Right forelimb (tissue), 1 donor: ENCODE measurements around the gene SNX20.

ENCODE experiments used
- DNase-seq: peaks from one replicate; pipeline ENCODE4 v3.0.0-alpha.2; 2018

Gene SNX20

DNA sequence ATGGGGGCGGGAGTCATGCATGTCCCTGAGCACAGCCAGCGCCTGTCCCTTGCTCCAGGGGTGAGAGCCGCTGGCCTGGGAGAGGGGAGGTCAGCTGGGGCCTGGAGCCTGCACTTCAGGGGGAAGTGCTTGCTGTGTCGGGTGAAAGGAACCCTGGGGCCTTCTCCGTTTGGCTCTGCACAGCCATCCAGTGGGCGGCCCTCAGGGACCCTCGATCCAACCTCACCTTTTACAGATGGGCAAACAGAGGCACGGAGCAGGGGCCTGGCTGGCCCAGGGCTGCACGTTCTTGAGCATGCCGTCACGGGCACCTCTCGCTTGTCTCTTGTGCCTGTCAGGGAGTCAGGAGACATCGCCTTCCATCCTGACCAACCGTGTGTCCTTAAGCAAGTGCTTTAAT is 1.8 kb downstream of the SNX20 start:
- DNase-seq = no peak

DNA sequence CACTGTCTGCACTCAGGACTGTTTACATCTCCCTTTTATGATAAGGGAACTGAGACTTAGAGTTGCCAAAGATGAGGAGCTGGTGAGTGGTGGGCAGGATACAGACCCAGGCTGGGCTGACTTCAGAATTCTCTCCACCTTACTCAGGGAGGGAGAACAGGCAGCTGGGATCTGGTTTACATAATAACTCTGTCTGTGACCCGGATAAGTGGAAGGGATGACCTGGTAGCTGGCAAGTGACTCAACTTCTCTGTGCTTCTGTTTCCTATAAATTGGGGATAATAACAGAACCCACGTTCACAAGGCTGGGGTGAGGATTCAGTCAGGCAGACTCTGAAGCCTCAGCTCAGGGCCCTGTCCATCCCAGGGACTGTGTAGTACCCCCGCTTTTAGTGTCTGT is 2.6 kb downstream of the SNX20 start:
- no peak for DNase-seq

DNA sequence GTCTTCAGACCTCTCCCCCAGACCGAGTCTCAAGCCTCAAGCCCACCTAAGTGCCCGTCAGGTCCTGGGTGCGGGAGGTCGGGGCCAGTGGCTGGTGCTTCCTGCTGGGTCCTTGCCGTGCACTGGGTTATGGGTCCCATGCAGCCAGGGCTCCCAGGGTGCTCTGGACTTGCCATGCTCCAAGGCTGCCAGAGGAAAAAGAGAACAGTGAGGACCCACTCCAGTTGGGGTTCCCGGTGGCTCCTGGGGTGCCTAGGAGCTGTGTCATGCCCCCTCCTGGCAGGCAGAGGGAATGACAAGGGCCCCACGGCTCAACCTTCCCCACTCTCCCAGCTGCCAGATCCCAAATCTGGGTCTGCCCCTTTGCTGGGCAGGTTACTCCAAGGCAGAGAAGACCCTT is 3.8 kb downstream of the SNX20 start:
- DNase-seq = no peak

DNA sequence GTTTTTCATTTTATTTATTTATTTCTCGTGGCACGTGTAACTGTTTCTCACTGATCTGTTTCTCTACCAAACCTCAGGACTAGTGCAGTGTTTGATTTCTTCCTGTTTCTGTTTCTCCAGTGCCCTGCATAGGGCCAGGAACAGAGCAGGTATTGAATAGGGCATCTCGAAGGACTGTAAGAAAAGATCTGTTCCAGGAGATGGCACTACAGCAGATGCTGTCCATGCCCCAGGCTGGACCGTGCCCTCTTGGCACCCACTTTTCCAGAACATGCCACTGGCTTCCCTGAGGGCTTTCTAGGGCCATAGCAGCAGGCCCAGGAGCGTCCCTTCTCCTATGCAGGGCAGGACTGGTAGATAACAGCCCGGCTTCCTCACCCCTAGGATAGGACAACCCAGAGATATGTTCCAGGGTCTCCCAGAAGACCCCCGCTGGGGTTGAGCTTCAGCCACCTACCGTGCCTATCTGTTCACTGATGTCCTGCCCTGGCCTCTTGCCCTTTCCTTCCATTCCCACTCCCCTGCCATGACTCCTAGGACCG is 4.4 kb downstream of the SNX20 start:
- no peak for DNase-seq

DNA sequence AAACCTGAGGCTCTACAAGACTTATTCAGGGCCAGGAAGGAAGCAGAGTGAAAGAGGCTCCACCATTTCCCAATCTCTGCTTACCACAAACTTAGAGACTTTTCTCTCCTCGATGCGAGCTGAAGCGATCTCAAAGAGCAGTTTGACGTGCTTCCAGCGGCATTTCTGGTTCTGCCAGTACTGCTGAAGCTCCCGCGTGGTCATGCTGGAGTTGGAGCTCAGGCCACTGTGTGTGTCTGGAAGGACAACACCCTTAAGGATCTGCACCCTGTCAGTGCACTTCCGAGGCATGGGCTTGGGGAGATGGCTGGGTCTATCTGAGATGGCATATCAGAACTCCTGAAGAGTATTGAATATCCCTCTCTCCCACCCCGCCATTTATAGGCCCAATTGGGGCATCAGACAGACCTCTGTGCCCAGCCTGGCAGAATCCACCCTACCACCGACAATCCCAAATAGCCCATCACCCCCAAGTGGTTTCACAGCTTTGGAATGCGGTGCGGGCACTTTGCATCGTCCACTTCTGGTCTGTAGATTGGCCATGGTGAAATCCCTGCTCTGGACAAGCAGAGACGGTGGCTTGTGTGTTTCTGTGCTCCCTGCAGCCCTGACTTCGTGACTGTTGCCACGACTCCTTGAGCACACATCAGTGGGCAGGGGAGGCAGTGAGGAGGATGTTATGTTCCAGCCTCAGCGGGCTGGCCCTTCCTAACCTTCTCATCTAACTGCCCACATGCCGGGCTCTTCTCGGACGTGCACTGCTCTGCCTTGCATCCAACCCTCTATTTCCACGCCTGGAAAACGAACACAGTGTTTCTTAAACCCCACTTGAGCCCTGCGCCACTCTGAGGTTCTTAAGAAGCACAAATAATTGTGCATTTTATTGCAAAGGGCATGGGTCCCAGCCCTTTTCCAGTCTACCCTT is 5.2 kb downstream of the SNX20 start:
- DNase-seq = no peak

DNA sequence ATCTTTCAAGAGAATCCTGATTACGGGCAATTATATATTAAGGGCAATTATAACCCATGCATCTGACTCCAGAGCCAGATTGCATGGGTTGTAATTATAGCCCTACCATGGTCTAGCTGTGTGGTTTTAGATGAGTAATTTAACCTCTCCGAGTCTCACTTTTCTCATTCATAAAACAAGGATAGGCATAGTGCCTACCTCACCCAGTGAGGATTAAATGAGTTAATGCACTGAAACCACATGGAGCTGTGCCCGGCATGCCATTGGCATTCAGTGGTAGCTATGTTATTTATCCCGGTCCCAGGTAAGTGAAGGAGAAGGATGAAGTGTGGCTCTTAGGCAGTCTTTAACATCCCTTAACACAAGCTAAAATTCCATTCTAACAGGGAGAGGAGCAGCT is 6.3 kb downstream of the SNX20 start:
- DNase-seq = no peak

DNA sequence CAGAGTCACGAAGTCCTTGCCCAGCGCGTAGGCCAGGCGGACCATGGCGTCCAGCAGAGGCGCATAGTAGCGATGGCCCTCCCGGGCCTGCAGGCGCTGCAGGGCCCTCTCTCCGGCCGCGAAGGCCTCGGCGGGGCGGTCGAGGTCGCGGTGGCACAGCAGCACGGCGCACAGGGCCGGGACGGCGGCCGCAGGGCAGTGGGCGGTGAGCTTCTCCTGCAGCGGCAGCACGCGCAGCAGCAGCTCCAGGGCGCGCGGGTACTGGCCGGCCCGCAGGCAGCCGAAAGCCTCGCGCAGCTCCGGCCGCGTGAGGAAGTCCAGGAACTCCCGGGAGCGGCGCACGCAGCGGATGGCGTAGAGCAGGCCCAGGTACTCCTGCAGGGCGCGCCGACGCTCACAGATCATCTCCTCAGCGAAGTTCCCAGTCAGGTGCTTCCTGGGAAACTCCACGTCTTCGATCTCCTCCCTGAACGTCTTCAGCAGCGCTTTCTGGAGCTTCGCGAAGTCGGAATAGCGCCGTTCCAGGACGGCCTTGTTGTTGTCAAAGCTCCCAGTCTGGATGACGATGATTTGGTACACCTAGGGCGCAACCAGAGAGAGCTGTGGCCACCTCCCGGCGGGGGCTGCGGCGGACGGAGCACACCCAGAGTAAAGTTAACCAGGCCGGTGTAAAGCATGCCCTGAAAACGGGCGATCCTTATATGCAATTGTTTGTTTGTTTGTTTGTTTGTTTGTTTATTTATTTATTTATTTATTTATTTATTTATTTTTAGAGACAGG is 7.4 kb downstream of the SNX20 start:
- DNase-seq = no peak

DNA sequence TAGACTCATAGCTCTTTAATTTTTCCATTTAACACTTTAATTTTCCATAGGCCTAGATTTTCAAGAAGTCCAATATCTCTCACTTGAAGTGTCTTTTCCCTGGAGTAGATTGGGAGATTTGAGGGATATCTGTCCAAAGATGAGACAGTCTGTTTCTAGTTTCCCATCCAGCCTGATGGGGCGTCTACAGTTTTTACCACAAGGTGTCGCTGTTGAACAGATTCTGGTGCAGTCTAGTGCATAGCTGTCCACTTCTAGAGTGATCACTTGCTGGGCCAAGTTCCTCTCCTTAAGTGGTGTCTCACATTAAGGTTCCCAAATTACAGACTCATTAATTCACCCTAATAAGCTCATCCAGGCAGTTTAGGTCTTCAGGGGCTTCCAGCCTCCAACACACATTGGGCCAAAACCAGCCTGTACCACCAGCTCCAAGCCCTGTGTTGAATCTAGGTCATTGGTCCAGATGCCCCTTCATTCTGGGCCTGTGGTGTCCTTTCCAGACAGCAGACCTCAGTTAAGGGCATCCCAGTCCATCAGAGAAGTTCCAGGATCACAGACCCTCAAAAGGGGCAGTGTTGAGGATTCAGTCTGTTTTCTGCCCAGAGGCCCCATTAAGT is 9.4 kb downstream of the SNX20 start:
- no peak for DNase-seq

DNA sequence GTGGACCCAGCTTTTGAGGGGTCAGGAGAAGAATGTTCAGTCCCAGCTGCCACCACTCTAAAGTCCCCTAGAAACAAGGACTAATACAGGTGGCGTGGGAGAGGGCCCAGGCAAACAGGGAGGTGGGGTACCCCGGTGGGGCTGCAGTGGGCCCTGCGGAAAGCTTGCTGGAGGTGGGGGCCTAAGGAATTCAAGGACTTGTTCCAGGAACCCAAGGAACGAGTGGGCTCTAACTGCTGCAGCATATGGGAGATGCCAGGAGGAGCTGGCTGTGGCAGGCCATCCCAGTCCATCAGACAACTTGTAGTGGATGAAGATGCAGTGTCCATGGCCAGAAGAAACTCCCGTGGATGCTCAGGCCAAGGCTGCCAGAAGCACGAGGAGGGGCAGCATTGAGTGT is 10.6 kb downstream of the SNX20 start:
- DNase-seq = no peak

DNA sequence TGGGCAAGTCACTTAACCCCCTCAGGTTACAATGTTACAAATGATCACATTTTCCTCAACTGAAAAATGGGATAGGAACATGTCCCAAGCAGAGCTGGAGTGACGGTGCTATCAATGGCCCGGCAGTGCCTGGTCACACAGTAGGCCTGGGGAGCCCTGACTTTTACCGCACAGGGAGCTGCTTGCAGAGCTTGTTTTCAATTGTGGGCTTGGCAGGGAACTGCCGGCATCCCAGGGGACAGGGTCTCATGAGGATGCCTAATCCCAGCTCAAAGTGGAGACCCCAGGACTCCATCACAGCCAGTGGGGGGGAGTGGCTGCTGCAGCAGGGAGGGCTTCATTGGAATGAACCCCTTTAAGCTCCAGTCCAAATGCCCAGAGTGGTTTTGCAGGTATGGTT is 11.4 kb downstream of the SNX20 start:
- no peak for DNase-seq

DNA sequence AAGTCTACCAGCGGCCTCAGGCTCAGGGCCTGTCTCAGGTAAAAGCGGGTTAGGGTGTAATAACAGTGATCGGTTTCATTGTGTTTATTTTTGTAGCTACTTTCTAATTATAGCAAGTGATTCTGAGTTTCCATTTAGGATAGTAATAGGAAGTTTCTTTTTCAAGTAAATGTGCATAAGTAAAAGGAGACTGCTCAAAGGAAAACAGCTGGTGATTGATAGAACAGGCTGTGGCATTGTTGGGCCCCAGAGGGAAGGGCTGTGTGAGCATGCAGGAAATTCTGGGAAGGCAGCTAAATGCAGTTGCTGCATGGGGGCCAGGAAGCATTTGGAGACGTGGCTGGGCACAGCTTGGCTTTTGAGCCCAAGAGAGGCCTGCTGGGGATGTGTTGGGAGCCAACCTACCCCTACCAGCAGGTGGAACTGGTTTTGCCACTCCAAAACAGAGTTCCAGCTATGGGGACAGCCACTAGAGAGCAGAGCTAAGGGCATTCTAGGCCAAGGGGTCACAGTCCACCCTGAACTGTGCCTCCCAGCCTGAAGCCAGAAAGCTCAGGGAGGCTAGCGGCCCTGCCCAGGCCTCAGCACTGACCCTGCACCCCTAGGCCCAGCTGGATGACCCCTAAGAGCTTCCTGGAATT is 12.6 kb downstream of the SNX20 start:
- DNase-seq = peak; percentile 54

DNA sequence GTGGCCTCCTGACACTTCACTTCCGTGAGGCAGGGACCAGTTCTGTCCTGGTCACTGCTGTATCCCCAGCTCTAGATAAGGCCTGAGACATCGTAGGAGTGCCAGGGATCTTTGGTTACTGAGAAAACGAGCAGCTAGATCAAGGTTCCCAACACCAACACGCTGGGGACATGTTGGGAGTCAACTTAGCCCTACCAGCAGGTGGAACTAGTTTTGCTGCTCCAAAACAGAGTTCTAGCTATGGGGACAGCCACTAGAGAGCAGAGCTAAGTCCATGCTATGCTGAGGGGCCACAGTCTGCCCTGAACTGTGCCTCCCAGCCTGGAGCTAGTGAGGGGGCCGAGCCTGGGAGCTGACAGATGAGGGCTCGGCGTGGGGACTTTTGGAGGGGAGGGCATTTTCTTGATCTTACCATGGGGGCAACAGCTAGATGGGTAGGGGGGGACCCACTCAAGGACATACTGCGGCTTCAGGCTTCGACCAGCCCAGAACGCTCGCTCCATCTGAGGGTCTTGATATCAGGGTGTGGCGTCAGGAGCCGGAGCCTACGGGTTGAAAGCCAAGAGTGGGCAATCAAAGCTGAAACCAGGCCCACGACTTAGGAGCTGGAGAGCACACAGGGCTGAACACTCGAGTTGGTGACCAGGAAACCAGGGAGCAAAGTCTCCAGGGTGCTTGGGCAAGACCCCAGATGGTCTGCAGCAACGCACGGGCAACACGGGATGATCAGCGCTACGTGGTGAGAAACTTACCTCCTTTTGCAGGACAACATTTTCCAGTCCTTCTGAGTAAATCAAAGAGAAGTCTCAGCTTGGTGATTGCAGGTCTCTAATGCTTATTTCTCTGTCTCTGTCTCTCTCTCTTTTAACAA is 13.4 kb downstream of the SNX20 start:
- no peak for DNase-seq

DNA sequence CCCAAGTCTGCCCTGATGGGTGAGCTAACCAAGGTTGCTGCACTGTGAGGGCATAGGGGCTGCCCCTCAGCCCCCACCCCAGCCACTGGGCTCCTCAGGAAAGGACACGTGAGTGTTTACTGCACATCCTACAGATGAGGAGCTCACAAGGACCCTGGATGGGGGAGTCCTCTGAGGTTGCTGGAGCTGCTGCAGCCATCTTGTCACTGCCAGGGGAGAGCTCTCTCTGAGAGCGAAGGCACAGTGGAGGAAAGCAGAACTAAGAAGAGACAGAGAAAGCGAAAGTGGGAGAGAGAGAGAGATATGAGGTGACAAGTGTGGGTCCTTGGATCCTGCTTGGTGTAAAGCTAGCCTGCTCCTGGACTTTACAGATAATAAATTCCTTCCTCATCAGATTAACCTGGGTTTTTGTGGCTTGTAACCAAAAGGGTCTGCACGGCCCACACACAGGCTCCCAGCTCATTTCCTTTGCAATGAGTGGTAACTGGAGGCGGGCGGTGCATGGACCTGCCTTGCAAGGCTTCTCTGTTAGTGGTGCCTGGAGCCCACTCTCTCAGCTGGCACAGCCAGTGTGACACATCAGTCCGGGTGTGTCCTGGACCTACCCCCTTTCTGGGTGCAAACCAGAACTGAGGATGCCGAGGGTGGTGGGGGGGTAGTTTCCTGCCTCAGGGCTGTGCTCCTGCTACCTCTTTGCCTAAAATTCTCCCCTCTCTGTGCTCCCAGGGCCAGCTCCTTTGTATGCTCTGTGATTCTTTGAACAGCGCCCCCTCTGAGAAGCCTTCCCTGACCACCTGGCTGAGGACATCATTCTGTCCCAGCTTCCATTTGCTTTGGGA is 14.2 kb downstream of the SNX20 start:
- no peak for DNase-seq

DNA sequence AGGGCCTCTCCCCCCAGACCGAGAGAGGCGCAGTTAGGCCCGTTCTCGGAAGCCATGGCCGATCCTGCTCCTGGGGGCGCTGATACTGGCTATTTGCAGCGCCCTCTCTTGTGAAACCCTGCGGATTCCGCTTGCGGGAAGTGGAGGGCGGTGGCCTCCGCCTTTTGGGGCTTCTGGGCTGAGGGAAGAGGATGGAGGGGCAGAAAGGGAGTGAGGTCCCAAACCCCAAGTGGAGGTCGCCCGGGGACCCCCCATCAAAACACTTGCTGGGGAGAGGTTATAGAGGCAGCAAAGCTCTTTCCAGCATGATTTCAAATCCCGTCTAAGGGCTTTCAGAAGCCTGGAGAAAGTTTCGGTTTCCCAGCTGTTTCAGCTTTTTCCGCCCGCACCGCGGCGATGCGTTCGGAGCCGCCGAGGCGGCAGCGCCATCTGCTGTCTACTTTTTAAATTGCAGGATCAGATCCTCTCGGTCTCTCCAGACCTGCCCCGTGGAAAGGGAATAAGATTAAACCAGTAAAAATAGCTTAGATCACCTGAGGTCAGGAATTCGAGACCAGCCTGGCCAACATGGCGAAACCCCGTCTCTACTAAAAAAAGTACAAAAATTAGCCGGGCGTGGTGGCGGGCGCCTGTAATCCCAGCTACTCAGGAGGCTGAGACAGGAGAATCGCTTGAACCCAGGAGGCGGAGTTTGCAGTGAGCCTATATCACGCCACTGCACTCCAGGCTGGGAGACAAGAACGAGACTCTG is 15.8 kb downstream of the SNX20 start:
- DNase-seq = peak; percentile 91

DNA sequence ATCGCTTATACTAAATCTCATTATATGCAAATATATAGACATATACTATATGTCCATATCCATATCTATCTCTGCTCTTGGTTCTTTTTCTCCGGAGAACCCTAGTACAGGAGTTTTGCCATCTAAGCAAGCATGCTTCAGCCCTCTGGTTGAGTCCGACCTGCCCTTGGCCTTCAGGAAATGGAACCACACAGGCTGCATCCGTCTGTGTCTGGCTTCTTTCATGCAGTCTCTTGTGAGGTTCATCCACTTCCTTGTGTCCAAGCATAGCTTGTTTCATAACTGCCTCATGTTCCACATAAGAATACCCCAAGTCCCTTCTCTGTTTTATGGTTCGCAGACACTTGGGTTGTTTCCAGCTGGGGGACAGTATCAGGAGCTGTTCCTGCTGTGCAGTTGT is 16.8 kb downstream of the SNX20 start:
- DNase-seq = no peak

DNA sequence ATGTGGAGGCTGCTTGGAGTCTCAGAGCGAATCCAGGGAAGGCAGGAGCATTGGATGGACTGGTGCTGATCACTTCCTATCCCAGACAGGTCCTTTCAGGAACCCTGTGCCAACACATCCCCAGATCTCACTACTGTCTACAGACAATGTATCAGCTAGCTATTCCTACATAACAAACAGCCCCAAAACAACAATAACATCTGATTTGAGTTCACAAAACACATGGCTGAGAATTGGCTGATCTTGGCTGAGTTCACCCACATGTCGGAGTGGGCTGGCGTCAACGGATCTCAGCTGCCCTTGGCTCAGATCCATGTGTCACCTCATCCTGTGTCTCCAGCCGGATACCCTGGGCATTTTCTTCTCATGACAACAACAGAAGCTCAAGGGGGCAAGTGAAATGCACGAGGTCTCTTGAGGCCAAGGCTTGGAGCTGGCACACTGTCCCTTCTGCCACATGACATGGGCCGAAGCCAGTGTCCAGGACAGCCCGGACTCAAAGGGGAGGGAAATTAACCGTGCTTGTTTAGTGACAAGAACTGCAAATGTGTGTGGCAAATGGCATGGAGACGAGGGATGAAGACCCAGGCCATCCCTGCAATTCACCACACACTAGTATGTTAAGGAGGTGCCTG is 18.7 kb downstream of the SNX20 start:
- no peak for DNase-seq

DNA sequence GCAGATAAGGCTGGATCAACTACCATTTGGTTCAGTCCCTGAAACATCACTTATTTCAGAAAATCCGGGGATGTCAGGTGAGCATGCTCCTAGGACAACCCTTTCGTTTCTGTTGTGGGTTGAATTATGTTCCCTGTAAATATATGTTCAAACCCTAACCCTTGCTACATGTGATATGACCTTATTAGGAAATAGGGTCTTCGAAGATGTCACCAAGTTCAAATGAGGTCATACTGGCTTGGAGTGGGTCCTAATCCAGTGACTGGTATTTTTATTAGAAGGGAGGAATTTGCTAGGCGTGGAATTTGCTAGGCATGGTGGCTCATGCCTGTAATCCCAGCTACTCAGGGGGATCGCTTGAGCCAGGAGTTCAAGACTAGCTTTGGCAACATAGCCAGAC is 21.3 kb downstream of the SNX20 start:
- DNase-seq = no peak

DNA sequence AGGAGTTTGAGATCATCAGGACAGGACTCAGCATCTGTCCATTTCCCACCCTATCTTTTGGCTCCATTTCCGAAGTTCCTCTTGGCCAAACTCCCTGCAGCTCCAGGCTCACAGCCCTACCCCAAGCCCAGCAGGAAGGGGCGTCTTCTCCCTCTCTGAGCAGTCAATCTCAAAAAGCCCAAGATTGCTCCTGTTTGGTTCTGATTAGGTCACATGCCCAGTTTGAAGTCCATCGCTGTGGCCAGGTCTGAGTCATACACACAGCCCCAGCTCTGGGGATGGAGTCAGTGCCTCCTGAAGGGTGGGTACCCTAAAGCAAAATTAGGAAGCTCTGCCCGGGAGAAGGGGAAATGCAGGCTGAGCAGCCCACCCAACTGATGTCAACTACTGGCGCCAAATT is 23.9 kb downstream of the SNX20 start:
- no peak for DNase-seq

DNA sequence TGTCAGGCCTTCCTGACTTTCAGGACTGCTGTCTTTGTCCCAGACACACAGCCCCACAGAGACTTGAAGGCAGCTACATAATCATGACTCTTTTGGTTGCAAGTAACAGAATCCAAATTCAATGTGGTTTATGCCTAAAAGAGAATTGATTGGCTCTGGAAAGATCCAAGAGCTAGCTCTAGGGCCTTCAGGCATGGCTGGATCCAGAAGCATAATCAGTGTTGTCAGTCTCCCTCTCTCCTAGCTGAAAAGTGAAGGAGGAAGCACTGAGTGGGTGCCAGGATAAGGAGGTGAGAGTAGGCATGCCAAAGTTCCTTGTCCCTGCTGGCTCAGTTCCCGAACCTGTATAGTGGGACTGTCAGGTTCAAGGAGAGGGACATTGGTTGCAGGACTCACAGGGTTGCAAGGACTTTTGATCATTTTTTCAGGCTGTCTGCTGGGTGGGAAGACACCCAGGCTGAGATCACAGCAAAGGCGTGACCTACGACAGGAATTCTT is 25.5 kb downstream of the SNX20 start:
- no peak for DNase-seq
